WI38 (cell line): ENCODE data around the gene PTGER3.
"Not testable (repeated sequence)": the region's sequence is repeated elsewhere in the genome, so short reads cannot be mapped to it uniquely, and the experiment has no call there.

Experiments
- H3K4me3 ChIP-seq: 2 replicates; pipeline ENCODE4 v1.5.1; 2011; ENCODE audit warnings: low read depth, mild to moderate bottlenecking, control low read depth, low read length
- CTCF ChIP-seq: IDR thresholded peaks from 2 replicates; pipeline ENCODE4 v1.5.1; 2012; ENCODE audit warnings: low read depth, mild to moderate bottlenecking, control low read depth, low read length

PTGER3 gene

GRCh38 chr1:70945251-70945650, 102.4 kb downstream of the PTGER3 start:
- TF ChIP-seq CTCF: no peak

GRCh38 chr1:70941563-70941962, 106.1 kb downstream of the PTGER3 start:
- no peak for TF ChIP-seq CTCF
- H3K4me3 ChIP-seq: no peak overlapping the region

More at GRCh38 chr1:70945251-70945650, 102.4 kb downstream of the PTGER3 start:
- no peak overlapping the region for H3K4me3 ChIP-seq

- H3K4me3 ChIP-seq: not testable (repeated sequence)
These were observed 107.2 kb downstream of the PTGER3 start for GRCh38 chr1:70940398-70940797.

- no peak overlapping the region for H3K4me3 ChIP-seq
- no peak for TF ChIP-seq CTCF
These were observed 113.2 kb downstream of the PTGER3 start for GRCh38 chr1:70934194-70934961.

- no peak for TF ChIP-seq CTCF
These were observed 117.6 kb downstream of the PTGER3 start for GRCh38 chr1:70930062-70930461.

GRCh38 chr1:70922196-70922595, 125.4 kb downstream of the PTGER3 start:
- no peak for TF ChIP-seq CTCF
- H3K4me3 ChIP-seq: no peak overlapping the region

More at GRCh38 chr1:70930062-70930461, 117.6 kb downstream of the PTGER3 start:
- H3K4me3 ChIP-seq: no peak overlapping the region
